C1 segment of cervical spinal cord (tissue), 14 donors: ENCODE results near the gene SLC44A1.
A peak's percentile ranks its signal among the peaks of the same experiment; 100 is the strongest.

ENCODE experiments used
- DNase-seq, 14 donors: peaks; one replicate each; lab custom pipeline; 2025; lab: John Stamatoyannopoulos, UW

The SLC44A1 gene

DNA sequence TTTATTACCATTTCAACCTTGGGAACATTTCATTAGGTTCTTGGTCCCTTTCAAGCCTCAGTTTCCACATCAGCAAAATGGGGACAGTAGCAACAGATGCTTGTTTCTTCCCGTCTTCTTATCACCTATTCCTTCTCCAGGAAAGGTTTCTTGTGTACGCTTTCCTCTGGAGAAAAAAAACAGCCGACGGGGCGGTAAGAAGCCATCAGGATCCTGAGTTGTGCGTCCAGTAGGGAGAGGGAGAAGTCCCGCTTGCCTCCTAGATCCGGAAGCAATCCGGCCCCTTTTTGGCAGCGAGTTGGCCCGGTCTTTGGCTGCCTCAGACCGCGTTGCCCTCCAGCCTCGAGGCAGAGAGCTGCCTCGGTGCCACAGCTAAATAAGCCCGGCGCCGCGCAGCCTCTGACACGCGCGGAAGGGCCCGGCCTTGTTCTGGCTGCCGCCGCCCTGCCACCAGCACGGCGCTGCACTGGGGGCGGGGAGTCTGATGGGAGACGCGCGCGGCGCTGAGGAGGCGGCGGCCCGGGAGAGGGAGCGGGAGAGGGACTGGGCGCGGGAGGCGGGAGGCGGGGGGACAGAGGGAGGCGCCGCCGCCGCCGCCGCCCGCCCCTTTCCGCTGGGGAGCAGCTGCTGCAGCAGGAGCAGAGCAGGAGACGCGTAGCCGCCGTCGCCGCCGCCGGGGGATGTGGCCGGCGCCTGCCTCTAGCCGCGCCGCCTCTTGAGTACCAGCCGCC, at the start of gene SLC44A1:
SLC44A1 (plus strand) TSS at position 649 of the 731 bp plus-strand sequence. CDS start 218 bp downstream, outside the sequence.
- DNase-seq = peak; percentile 70 to 99 (median 94)

DNA sequence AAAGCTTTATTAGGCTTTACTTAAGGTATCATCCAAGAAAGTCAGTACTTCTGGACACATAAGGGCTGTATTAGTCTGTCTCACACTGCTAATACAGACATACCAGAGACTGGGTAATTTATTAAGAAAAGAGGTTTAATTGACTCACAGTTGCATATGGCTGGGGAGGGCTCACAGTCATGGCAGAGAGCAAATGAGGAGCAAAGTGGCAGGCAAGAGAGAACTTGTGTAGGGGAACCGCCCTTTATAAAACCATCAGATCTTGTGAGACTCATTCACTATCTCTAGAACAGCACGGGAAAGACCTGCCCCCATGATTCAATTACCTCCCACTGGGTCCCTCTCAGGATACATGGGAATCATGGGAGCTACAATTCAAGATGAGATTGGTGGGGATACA, 49.2 kb upstream of the SLC44A1 start:
- DNase-seq = no peak

DNA sequence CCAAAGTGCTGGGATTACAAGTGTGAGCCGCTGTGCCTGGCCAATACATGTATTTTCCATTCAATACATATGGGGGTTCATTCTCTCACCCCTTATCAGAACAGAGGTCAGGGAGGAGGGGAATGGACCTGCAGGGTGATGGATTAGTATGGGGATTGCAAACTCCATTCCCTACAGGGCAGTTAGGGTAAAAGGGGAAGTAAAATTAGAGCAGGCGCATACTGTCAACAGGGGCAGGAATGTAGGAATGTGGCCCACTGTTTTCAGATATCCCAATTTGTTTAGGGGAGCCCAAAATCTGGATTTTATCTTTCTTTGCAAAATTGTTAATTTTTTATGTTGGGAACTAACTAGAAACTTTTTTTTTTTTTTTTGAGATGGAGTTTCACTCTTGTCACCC, 46.4 kb upstream of the SLC44A1 start:
- no peak for DNase-seq

DNA sequence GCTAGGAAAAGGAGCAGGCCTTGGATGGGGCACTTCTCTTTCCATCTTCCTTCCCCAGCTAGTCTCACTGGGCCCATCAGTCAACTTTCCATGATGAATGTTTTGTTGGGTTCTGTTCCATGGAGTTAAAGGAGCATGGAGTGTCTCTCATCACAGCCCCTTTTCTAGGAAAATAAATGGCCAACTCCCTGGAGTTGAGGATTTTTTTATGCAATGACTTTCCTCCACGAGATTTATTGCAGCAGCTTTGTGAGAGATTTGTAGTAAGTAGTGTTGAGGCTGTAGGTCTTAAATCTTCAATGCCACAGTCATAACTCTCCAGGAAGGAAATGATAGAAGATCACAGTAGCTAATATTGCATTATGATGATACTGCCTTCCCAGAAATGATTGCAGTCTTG, 45.6 kb upstream of the SLC44A1 start:
- DNase-seq = no peak

DNA sequence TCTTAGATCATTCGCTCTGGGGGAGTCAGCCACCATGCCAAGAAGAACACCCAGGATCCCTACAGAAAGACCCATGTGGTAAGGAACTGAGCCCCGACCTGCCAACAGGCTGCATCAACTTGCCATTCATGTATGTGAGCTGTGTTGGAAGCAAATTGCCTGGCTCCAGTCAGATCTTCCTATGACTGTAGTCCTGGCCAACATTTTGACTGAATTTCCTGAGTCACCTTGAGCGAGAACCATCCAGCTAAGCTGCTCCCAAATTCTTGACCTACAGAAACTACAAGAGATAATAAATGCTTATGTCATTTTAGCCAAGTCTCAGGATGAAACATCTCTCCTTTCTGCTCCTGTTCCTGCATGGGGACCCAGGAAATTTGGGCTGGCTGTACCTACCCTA, 40.0 kb upstream of the SLC44A1 start:
- DNase-seq = peak in 1 of 14 donors; percentile 27

DNA sequence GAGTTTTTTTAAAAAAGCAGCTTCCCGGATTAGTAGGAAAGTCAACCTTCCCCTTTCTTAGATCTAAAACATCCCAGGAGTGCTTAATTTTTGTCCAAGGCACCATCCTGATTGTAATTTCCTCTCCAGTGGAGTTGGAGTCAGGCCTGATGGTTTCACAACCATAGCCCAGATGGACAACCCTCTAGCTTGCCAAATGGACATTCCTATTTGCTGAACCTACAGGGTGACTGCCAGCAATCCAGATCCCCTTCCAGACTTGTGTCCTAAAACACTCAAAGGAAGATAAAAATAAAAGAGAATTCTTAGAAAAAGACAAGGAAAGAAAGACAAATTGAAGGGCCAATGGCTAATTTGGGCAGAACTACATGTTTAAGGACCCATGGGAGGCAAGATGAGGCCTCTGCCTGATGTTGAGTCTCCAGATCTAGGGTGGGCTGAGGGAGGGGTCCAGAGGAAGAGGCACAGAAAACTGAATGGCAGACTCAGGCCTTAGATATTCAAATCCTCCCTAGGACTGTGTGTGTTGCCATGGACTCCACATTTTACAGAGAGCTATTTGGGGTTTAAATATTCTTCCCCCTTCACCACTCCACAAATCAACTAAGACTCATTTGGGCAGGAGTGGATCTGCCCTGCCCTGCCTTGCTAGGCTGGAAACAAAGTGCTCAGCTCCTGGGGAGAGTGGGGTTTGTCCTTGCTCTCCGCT, 38.5 kb upstream of the SLC44A1 start:
- DNase-seq = peak in 7 of 14 donors; percentile 13 to 96 (median 36)

DNA sequence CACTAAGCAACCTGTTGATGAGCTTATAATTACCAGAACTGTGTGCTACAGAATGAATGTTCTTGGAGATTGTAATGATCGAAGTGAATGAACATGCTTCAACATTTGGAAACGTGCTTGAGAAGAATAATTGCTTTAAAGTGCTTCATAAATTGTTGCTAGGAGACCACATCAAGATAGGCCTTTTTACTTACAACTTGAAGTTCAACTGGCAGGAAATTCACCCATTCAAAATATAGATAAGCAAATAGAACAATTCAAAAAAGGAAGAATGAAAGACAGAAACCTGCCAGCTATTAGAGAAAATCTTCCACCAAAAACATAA, 38.0 kb upstream of the SLC44A1 start:
- no peak for DNase-seq

DNA sequence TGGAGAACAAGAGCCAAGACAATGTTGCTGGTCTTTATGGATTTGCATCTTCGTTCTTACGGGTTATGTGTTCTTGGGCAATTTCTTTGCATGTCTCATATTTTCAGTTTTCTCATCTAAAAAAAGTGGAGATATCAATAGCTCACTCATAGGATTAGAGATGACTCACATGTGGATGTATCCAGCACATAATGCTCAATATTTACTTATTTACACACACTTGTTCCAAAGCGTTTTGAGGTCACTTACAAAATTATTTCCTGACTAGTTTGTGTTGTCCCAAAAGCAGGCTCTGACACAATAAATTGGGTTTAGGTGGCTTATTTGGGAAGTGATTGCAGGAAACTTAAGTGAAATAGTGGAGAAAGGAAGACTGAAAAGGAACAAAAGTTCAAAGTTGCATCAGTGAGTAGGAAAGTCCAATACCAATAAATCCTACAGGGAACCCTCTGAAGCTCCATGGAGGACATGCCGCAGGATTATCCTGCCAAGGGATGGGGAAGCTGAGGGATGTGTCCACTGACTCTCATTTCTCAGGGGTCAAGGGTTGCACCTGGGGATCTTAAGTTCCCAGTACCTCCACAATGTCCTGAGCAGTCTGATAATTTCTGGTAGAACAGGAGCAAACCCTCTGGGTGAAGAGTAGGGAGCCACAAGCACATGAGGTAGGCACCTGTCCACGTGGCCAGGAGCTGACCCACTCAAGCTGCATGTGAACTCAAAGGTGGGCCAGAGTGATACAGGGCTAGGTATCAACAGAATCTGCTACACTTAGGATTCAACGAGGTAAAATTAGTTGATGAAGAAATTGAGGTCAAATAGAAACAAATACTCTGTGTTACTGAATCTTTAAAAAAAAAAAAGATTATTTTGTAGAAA, 37.4 kb upstream of the SLC44A1 start:
- DNase-seq = no peak

DNA sequence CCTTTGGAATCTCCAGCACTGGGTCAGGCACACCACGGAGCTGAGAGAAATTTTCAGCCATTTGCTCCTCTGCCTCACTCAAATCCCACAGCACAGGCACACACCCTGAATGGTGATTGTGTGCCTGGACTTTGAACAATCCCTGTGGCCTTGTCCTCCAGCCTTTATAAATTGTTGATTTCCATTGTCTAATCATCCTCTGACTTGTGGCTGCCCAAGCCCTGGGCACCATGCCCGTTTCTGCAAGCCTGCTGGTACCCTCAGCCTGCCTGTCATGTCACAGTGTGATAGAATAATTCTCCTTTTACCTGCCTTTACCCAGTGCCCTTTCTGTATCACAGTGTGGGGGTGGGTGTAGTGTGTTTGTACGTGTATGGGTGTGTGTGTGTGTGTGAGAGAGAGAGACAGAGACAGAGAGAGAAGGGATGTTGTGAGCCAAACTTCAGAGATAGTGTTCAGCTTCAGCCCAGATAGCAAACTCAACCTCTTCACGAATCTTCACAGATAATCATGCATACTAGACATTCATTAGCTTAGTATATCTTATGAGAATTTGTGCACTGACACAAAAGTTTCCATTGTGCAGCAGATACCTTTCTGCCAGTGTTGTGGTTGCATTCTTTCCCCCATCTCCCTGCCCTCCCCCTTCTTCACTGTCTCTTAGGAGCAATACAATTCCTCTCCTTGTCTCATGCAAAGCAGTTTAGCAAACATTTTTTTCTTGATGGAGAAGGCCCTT, 27.8 kb upstream of the SLC44A1 start:
- peak in 12 of 14 donors; percentile 6 to 58 (median 24) for DNase-seq

DNA sequence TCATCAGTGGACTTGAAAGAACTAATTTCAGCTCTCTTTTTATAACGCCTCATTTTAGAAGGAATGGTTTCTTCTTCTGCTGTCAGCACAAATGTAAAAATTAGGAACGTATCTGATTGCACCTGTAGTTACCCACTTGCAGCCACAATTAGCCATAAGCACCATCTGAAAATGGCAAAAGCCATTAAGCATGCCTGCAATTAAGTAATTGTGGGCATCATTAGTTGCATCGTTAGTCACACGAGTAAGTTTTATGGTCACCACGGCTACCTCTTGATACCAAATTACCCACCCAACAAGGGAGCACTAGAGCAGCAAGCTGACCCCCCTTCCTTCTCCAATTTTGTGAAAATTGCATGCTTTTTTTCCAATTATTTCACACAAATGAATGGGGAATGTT, 25.8 kb upstream of the SLC44A1 start:
- no peak for DNase-seq

DNA sequence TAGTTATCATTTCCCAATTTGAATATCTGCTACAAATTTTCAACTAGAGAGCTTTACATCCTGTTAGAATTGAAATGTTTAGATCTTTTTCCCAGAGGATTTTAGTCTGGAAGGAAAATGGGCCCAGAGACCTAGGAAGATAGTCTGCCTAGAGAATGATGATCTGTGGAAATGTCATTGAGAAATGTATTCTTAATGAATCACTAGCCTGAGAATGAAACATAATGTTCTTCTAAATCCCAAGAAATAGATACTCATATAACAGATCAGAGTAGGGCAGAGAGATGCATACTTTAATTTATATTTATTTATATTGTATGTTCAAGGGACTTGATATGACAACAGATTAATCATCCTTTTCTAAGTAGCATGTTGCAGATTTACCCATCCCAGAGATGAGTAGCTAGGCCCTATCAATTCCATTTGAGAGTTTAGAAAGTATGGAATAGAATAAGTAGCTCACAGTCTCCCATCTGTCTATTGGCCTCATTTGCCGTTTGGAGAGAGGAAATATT, 25.1 kb upstream of the SLC44A1 start:
- DNase-seq = no peak

DNA sequence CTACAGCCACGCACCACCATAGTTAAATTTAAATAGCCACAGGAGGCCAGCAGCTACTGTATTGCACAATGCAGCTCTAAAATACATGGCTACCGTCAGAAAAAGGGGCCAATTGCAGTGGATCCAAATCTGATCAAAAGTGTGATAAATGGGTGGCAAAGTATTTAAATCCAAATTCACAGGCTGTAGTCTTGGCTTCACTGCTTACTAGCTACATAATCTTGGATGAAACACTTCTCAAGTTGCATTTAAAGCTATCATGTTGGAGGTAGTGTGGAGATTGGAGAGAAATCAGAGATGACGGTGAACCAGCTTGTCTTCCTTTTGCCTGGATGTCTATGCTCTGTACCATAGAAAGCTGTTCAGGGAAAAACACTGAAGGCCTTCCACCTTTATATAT, 24.0 kb upstream of the SLC44A1 start:
- no peak for DNase-seq

DNA sequence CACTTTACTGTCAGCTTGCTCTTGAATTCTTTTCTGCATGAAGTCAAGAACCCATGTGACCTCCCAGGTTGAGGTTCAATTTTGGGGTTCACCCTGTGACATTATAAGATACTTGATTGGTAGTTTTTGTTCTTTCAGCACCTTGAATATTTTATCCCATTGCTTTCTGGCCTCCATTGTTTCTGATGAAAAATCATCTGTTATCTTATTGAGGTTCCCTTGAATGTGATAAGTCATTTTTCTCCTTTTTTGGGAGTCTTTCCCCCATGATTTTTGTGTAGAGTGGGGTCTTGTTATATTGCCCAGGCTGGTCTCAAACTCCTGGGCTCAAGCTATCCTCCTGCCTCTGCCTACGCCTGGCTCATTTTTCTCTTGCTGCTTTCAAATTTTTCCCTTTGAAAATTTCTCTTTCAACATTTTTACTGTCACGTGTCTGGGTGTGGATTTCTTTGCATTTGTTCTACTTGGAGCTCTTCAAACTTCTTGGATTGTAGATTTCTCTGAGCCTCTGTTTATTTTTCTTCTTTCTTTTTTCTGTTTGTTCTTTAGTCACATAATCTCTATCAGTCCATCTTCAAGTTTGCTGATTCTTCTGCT, 20.8 kb upstream of the SLC44A1 start:
- DNase-seq = no peak

DNA sequence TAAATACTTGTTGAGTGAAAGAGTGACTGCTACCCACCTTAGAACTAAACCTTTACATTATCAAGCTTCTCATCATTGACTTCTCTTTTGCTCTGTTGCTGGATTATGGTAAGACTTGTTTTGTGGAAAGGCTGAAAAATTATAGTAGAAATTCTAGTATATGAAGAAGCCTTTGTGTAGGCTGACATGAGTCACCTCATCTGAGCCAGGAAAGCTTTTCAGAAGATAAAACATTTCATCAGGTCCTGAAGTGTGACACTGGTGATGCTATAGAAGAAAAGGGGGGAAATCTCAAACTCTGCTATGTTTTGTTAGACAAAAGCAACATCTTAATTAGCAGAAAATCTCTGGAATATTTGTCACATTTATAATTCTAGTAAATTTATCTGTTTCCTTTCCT, 18.4 kb upstream of the SLC44A1 start:
- DNase-seq = no peak

DNA sequence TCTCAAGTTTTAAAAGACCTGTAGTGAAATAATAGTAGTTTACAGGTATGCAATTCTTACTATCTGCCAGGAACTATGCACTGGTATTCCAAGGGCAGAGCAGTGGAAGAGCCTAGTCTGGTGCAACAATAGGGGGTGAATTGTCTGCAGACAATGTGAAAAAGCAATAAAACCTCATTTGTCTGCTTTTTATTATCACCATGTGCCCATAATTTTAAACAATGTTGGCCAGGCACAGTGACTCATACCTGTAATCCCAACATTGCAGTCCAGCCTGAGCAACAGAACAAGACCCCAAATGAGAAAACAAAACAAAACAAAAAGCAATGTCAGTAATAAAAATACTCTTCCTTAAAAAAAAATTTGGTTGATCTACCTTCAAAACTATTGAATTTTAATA, 12.2 kb upstream of the SLC44A1 start:
- DNase-seq = no peak

DNA sequence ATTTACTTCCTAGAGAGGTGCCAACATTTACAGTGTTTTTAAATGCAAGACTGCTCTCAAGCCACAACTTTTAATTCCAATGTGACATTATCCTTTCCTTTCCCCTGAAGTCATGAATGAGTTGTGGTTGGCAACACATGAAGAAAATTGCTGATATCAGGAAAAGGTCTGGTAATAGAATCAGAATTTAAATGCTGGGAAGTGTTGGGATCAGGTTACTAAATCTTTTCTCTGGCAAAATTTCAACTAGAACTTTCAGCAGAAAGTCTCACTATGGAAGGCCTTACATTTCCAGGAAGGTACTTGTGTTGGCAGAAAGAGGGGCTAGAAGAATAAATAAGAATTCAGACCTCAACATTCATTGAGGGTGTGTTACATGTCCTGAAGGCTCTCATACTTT, 10.6 kb upstream of the SLC44A1 start:
- no peak for DNase-seq

DNA sequence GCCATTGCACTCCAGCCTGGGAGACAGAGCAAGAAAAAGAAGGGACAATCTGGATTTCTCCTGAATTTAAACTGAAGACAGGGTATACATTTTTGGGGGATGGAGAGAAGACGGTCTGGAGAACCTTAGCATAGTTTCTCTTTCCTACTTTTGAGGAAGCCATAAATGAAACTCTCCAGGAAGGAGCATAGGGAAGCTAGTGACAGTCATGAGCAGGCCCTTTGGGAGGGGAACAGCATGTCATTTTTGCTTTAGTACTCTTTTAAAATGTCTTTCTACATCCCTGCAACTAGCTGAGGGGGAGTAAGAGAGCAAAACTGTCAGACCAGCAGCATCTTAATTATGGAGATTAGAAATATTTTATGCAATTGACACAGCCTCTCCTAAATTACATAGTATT, 8.2 kb upstream of the SLC44A1 start:
- DNase-seq = no peak

DNA sequence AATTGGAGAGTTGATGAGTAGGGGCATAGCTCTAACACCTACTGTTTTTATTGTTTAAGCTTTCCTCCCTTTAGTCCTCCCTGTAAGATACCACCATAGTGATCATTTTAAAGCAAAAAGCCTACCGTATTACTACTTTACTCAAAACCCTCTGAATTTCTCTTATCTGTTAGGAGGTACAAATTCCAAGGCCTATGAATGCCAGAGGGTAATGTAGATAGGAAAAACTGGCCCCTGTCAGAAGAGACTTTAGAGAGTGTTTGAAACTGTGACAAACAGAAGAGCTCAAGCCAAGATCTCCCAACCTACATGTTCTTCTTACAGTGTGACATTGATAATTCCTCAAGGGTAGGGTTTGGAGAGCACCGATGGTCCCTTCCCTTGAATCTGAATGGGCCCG, 7.2 kb upstream of the SLC44A1 start:
- no peak for DNase-seq

DNA sequence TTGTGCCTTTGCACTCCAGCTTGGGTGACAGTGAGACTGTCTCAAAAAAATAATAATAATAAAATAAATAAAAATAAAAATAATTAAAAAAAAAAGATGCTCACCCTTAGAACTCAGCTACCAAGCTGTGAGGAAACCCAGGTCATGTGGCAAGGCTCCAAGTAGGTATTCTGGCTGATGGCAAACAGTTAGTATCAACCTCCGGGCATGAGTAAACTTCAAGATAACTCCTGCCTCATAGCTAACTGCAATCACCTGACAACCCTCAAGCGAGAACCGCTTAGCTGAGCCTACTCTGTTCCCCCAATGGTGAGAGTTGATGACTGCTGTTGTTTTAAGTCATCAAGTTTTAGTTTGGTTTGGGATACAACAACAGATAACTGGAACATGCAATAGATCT, 6.1 kb upstream of the SLC44A1 start:
- DNase-seq = no peak

DNA sequence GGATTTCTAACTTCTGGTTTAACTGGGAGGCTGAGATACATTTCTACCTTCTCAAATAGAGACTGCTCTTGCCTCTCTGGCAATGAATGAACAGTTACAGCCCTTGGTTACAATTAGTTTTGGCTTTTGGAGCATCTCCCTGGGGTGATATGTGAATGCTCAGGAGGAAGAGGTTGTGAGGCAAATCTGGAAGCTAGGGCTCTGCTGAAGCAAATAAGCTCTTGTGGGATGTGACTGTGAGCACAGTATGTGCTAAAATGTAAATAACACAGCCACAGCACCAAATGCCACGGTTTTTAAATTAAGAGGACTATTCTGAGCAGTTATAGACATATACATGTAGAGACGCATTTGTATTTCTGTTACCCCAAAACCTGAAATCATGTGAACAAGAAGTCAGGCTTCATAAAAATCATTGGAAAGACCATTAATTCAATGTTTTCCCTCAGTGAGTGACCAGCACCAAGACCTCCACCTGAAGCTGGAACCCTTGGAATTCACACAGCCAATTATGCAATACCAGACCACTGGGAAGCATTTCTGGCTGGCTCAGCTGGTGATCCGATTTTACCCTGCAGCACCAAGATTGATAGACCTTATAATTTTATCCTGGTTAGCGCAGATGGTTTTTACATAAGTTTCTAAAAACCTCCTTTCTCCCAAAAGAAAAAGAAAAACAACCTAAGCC, 3.0 kb upstream of the SLC44A1 start:
- peak in 1 of 14 donors; percentile 29 for DNase-seq
